Endometrial microvascular endothelial cells (primary cell): Measurements from ENCODE around the gene ACOXL. TPM values are rescaled to one million over a fixed set of nuclear protein-coding genes. Genes with fewer than 3 reads are reported as not detected.

Experiments used
- in situ Hi-C: cut with HindIII; loops from 2 replicates; pipeline ENCODE4 v1.10.0; 2017; ENCODE audit warnings: low sequenced_read_pairs, low pct_unique_long_range_greater_than_20kb; ENCODE audit errors: inconsistent ontology term
- total RNA-seq: library from RNA; depleted of rRNA; stranded (reverse); fragments of >200 nt; gene quantifications from one replicate; pipeline ENCODE4 v1.2.3, GENCODE V29; 2015; ENCODE audit errors: inconsistent ontology term

The ACOXL gene
- total RNA-seq, 1 donor from 2014 or later: not detected

- in situ Hi-C loops: no loop called here
Measured at GRCh38 chr2:111118981-111119821, 386.8 kb downstream of the ACOXL start.

- in situ Hi-C loops: no loop called here
Measured at GRCh38 chr2:111119822-111120252, 387.5 kb downstream of the ACOXL start.

- in situ Hi-C loops: no loop called here
Measured at GRCh38 chr2:111120253-111121027, 388.1 kb downstream of the ACOXL start, which contains the start of gene BCL2L11. BCL2L11 (plus strand) TSS chr2:111120914; CDS start chr2:111123746, 2,832 bp downstream.

GRCh38 chr2:111121028-111121827 lies 388.9 kb downstream of the ACOXL start:
- in situ Hi-C loops: no loop called here

- in situ Hi-C loops: no loop called here
Measured at GRCh38 chr2:111121828-111122630, 389.7 kb downstream of the ACOXL start.

- in situ Hi-C loops: no loop called here
Measured at GRCh38 chr2:111122631-111123421, 390.5 kb downstream of the ACOXL start.

GRCh38 chr2:111123751-111124150 lies 391.4 kb downstream of the ACOXL start:
- in situ Hi-C loops: no loop called here

- in situ Hi-C loops: no loop called here
Measured at GRCh38 chr2:111126581-111126980, 394.2 kb downstream of the ACOXL start.

- in situ Hi-C loops: no loop called here
Measured at GRCh38 chr2:111127351-111127750, 395.0 kb downstream of the ACOXL start.

- in situ Hi-C loops: no loop called here
Measured at GRCh38 chr2:111128096-111128495, 395.7 kb downstream of the ACOXL start.

- in situ Hi-C loops: no loop called here
Measured at GRCh38 chr2:111133603-111134002, 401.2 kb downstream of the ACOXL start.

- in situ Hi-C loops: no loop called here
Measured at GRCh38 chr2:111134055-111134454, 401.7 kb downstream of the ACOXL start.

- in situ Hi-C loops: no loop called here
Measured at GRCh38 chr2:111135237-111135909, 403.0 kb downstream of the ACOXL start.

GRCh38 chr2:111135910-111136297 lies 403.5 kb downstream of the ACOXL start:
- in situ Hi-C loops: no loop called here

- in situ Hi-C loops: no loop called here
Measured at GRCh38 chr2:111138839-111139238, 406.5 kb downstream of the ACOXL start.

- in situ Hi-C loops: no loop called here
Measured at GRCh38 chr2:111139637-111140317, 407.4 kb downstream of the ACOXL start.

- in situ Hi-C loops: no loop called here
Measured at GRCh38 chr2:111140815-111141214, 408.4 kb downstream of the ACOXL start.
